ENCODE data around the gene UBA7.

UBA7 gene

DNA sequence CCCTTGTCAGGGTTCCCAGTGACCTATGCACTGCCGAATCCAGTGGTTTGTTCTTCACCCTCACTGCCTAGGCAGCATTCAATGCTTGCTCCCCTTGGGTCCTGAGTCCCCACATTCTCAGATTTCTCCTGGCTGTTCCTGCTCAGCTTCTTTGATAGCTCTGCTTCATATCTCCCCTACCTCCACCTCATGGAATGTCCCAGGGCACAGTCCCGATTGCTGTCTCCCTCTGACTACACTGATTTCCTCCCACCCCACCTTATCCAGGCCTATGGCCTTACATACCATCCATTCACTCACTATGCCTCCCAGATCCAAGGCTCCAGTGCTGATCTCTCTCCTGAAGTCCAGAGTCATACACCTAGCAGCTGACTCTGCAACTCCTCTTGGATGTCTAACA is 12.6 kb downstream of the UBA7 start:
- peaks cover 16% of the 10 kb centered on the region for H3K4me1 ChIP-seq (ENCODE audit: low read length)
- peaks cover 20% of the 10 kb centered on the region for H3K27me3 ChIP-seq (ENCODE audit: low read depth, low read length)
- H3K9ac ChIP-seq (ENCODE audit: low read length) = no peak overlapping the region
- H3K36me3 ChIP-seq (replicated peaks; ENCODE audit: low read depth, low read length) = no peaks in the 10 kb centered on the region
- H3K9me3 ChIP-seq (ENCODE audit: insufficient read depth, low read length) = no peaks in the 10 kb centered on the region
- no peak overlapping the region for H3K4me2 ChIP-seq (ENCODE audit: low read length)
- H3K79me2 ChIP-seq (ENCODE audit: low read length) = no peaks in the 10 kb centered on the region
- H3K27ac ChIP-seq (ENCODE audit: low read length) = no peak overlapping the region
- no peak overlapping the region for H2AFZ ChIP-seq (ENCODE audit: low read depth, low read length)
- TF ChIP-seq EZH2phosphoT487 (IDR thresholded peaks at IDR 0.05; ENCODE audit: low read depth) (no peak), CTCF (IDR thresholded peaks at IDR 0.05; ENCODE audit: low read depth, low read length) (no peak)
- no peaks in the 10 kb centered on the region for H4K20me1 ChIP-seq (ENCODE audit: insufficient read depth, low read length)
- H3K4me3 ChIP-seq (ENCODE audit: low read length) = no peak overlapping the region

GRCh38 chr3:49799761-49800160 is 14.0 kb downstream of the UBA7 start, which contains the start of gene CDHR4:
Gene CDHR4 (minus strand): TSS chr3:49799873. CDS start chr3:49799812, 61 bp downstream.
- Histone ChIP-seq H3K4me2 (ENCODE audit: low read length) (no peak within 1 kb of the TSS), H3K27me3 (ENCODE audit: low read depth, low read length) (peaks cover 20% of the 10 kb centered on the region), H3K4me3 (ENCODE audit: low read length) (no peak within 1 kb of the TSS), H3K79me2 (ENCODE audit: low read length) (no peaks in the 10 kb centered on the region), H3K27ac (ENCODE audit: low read length) (no peak within 1 kb of the TSS), H2AFZ (ENCODE audit: low read depth, low read length) (no peak within 1 kb of the TSS), H4K20me1 (ENCODE audit: insufficient read depth, low read length) (no peaks in the 10 kb centered on the region), H3K9me3 (ENCODE audit: insufficient read depth, low read length) (no peaks in the 10 kb centered on the region), H3K9ac (ENCODE audit: low read length) (no peak within 1 kb of the TSS), H3K36me3 (replicated peaks; ENCODE audit: low read depth, low read length) (no peaks in the 10 kb centered on the region), H3K4me1 (ENCODE audit: low read length) (peaks cover 6% of the 10 kb centered on the region)
- TF ChIP-seq EZH2phosphoT487 (IDR thresholded peaks at IDR 0.05; ENCODE audit: low read depth) (no peak), CTCF (IDR thresholded peaks at IDR 0.05; ENCODE audit: low read depth, low read length) (no peak)

DNA sequence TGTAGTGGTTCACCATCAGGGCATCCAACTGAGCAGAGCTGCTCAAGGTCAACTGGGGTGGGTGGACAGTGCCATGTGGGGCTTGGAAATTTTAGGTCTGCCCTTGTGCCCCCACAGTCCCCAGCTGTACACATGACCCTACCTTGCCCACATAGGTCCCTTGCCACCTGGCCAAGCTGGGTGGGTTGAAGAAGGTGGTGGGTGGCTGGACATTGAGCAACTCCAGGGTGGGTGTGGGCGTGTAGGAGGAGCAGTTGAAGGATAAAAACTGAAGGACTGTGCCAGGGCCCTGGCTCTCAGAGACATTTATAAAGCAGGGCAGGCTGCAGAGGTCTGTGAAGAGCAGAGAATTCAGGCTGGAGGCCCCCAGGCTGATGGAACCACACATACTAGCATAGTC is 14.6 kb downstream of the UBA7 start:
- Histone ChIP-seq H3K36me3 (replicated peaks; ENCODE audit: low read depth, low read length) (no peaks in the 10 kb centered on the region), H4K20me1 (ENCODE audit: insufficient read depth, low read length) (no peaks in the 10 kb centered on the region), H3K4me1 (ENCODE audit: low read length) (peaks cover 5% of the 10 kb centered on the region), H3K4me2 (ENCODE audit: low read length) (no peak overlapping the region), H3K9me3 (ENCODE audit: insufficient read depth, low read length) (no peaks in the 10 kb centered on the region), H3K27me3 (ENCODE audit: low read depth, low read length) (peaks cover 15% of the 10 kb centered on the region), H2AFZ (ENCODE audit: low read depth, low read length) (no peak overlapping the region), H3K27ac (ENCODE audit: low read length) (no peak overlapping the region), H3K9ac (ENCODE audit: low read length) (no peak overlapping the region), H3K79me2 (ENCODE audit: low read length) (no peaks in the 10 kb centered on the region), H3K4me3 (ENCODE audit: low read length) (no peak overlapping the region)
- TF ChIP-seq EZH2phosphoT487 (IDR thresholded peaks at IDR 0.05; ENCODE audit: low read depth) (no peak), CTCF (IDR thresholded peaks at IDR 0.05; ENCODE audit: low read depth, low read length) (no peak)

DNA sequence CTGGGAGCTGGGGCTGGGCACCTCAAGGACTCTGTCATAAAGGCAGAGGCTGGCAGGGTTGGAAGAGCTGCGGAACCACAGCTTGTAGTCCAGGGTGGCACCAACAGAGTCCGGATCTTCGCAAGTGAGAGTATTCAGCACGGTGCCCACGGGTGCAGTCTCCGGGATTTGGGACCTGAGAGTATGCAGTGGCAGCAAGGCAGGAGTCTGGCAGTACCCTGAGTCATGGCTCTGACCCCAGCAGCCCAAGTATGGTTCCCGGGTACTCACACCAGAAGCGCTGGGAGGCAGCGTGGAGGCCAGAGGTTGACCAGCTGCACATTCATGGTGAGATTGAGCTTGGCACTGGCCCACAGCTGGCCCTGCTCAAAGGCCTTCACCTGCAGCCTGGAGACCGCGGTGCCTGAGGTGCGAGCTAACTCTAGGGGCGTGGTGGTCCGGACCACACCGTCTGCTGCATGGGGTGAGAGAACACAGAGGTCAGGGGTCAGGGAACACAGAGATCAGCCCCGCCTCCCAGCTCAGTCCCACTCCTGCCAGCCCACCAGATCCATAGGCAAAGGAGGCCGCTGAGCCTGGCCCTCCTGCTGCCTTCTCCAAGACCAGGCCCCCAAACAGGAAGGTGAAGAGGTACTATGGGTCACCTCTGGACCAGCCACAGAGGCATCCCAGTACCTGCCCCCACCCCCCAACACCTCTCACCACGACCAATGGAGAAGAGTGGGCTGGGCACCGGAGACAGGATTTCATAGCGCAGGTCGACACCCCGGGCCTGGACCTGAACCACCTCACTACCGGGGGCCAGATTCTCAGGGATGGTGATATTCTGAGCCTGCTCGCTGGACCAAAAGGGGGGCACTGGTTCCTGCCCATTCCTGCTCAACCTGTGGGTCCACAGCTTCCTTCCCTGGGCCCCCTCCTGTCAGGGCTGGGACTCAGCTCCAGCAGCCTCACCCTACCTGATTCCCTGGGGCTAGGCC is 18.5 kb downstream of the UBA7 start:
- Histone ChIP-seq H3K4me3 (ENCODE audit: low read length) (no peak overlapping the region), H3K27me3 (ENCODE audit: low read depth, low read length) (no peaks in the 10 kb centered on the region), H3K4me2 (ENCODE audit: low read length) (no peak overlapping the region), H3K9ac (ENCODE audit: low read length) (no peak overlapping the region), H3K27ac (ENCODE audit: low read length) (no peak overlapping the region), H3K9me3 (ENCODE audit: insufficient read depth, low read length) (no peaks in the 10 kb centered on the region), H3K4me1 (ENCODE audit: low read length) (no peaks in the 10 kb centered on the region), H2AFZ (ENCODE audit: low read depth, low read length) (no peak overlapping the region), H3K36me3 (replicated peaks; ENCODE audit: low read depth, low read length) (no peaks in the 10 kb centered on the region), H3K79me2 (ENCODE audit: low read length) (no peaks in the 10 kb centered on the region), H4K20me1 (ENCODE audit: insufficient read depth, low read length) (no peaks in the 10 kb centered on the region)
- no peak for TF ChIP-seq EZH2phosphoT487 (IDR thresholded peaks at IDR 0.05; ENCODE audit: low read depth)
- no peak for TF ChIP-seq CTCF (IDR thresholded peaks at IDR 0.05; ENCODE audit: low read depth, low read length)
